ENCODE measurements around the gene PAQR8.

Gene PAQR8

GRCh38 chr6:52361945-52362442, at the start of gene PAQR8:
Gene PAQR8, plus strand, starts transcription at chr6:52362151. Its CDS starts 41,063 bp downstream, at chr6:52403214.
- Histone ChIP-seq H3K4me3 (ENCODE audit: low read length) (peak within 1 kb of the TSS; percentile 90), H3K4me1 (ENCODE audit: insufficient read depth, low read length) (peaks cover 4% of the 10 kb centered on the region; the same call in 1 of the 2 replicates), H3K27me3 (ENCODE audit: insufficient read depth, low read length) (peaks cover 32% of the 10 kb centered on the region), H3K9ac (ENCODE audit: low read depth, low read length) (peak within 1 kb of the TSS; percentile 81; the same call in 1 of the 2 replicates), H3K27ac (ENCODE audit: low read length) (no peak within 1 kb of the TSS), H3K9me3 (ENCODE audit: insufficient read depth, low read depth, low read length) (no peaks in the 10 kb centered on the region), H3K36me3 (ENCODE audit: insufficient read depth, low read depth, low read length) (no peaks in the 10 kb centered on the region)

GRCh38 chr6:52312461-52312860, 49.5 kb upstream of the PAQR8 start:
- H3K4me1 ChIP-seq (ENCODE audit: insufficient read depth, low read length) = no peaks in the 10 kb centered on the region; the same call in 1 of the 2 replicates
- no peak overlapping the region for H3K27ac ChIP-seq (ENCODE audit: low read length)

GRCh38 chr6:52314752-52315151, 47.2 kb upstream of the PAQR8 start:
- H3K4me1 ChIP-seq (ENCODE audit: insufficient read depth, low read length) = no peaks in the 10 kb centered on the region
- H3K27ac ChIP-seq (ENCODE audit: low read length) = no peak overlapping the region

More at GRCh38 chr6:52312461-52312860, 49.5 kb upstream of the PAQR8 start:
- Histone ChIP-seq H3K9ac (ENCODE audit: low read depth, low read length) (no peak overlapping the region), H3K27me3 (ENCODE audit: insufficient read depth, low read length) (no peaks in the 10 kb centered on the region), H3K36me3 (ENCODE audit: insufficient read depth, low read depth, low read length) (no peaks in the 10 kb centered on the region), H3K4me3 (ENCODE audit: low read length) (no peak overlapping the region), H3K9me3 (ENCODE audit: insufficient read depth, low read depth, low read length) (no peaks in the 10 kb centered on the region)

GRCh38 chr6:52317211-52317610, 44.7 kb upstream of the PAQR8 start:
- Histone ChIP-seq H3K27me3 (ENCODE audit: insufficient read depth, low read length) (no peaks in the 10 kb centered on the region), H3K36me3 (ENCODE audit: insufficient read depth, low read depth, low read length) (no peaks in the 10 kb centered on the region), H3K9ac (ENCODE audit: low read depth, low read length) (no peak overlapping the region), H3K4me3 (ENCODE audit: low read length) (no peak overlapping the region), H3K4me1 (ENCODE audit: insufficient read depth, low read length) (no peaks in the 10 kb centered on the region), H3K9me3 (ENCODE audit: insufficient read depth, low read depth, low read length) (no peaks in the 10 kb centered on the region), H3K27ac (ENCODE audit: low read length) (no peak overlapping the region)

More at GRCh38 chr6:52314752-52315151, 47.2 kb upstream of the PAQR8 start:
- Histone ChIP-seq H3K27me3 (ENCODE audit: insufficient read depth, low read length) (no peaks in the 10 kb centered on the region), H3K36me3 (ENCODE audit: insufficient read depth, low read depth, low read length) (no peaks in the 10 kb centered on the region), H3K9me3 (ENCODE audit: insufficient read depth, low read depth, low read length) (no peaks in the 10 kb centered on the region), H3K9ac (ENCODE audit: low read depth, low read length) (no peak overlapping the region), H3K4me3 (ENCODE audit: low read length) (no peak overlapping the region)

GRCh38 chr6:52317841-52318581, 43.9 kb upstream of the PAQR8 start:
- H3K4me3 ChIP-seq (ENCODE audit: low read length) = no peak overlapping the region
- H3K36me3 ChIP-seq (ENCODE audit: insufficient read depth, low read depth, low read length) = no peaks in the 10 kb centered on the region
- no peaks in the 10 kb centered on the region for H3K4me1 ChIP-seq (ENCODE audit: insufficient read depth, low read length)
- no peaks in the 10 kb centered on the region for H3K9me3 ChIP-seq (ENCODE audit: insufficient read depth, low read depth, low read length)
- H3K9ac ChIP-seq (ENCODE audit: low read depth, low read length) = no peak overlapping the region
- no peak overlapping the region for H3K27ac ChIP-seq (ENCODE audit: low read length)
- H3K27me3 ChIP-seq (ENCODE audit: insufficient read depth, low read length) = no peaks in the 10 kb centered on the region

- no peak overlapping the region for H3K27ac ChIP-seq (ENCODE audit: low read length)
- H3K9ac ChIP-seq (ENCODE audit: low read depth, low read length) = no peak overlapping the region
These were observed 37.8 kb upstream of the PAQR8 start for GRCh38 chr6:52324189-52324588.

GRCh38 chr6:52325695-52326471, 36.1 kb upstream of the PAQR8 start:
- H3K9me3 ChIP-seq (ENCODE audit: insufficient read depth, low read depth, low read length) = no peaks in the 10 kb centered on the region
- H3K4me3 ChIP-seq (ENCODE audit: low read length) = peak overlapping the region; percentile 42
- no peaks in the 10 kb centered on the region for H3K36me3 ChIP-seq (ENCODE audit: insufficient read depth, low read depth, low read length)
- H3K9ac ChIP-seq (ENCODE audit: low read depth, low read length) = peak overlapping the region; percentile 26; the same call in 1 of the 2 replicates
- peaks cover 5% of the 10 kb centered on the region; the same call in 1 of the 2 replicates for H3K27me3 ChIP-seq (ENCODE audit: insufficient read depth, low read length)
- no peak overlapping the region for H3K27ac ChIP-seq (ENCODE audit: low read length)
- peaks cover 11% of the 10 kb centered on the region for H3K4me1 ChIP-seq (ENCODE audit: insufficient read depth, low read length)

More at GRCh38 chr6:52324189-52324588, 37.8 kb upstream of the PAQR8 start:
- Histone ChIP-seq H3K9me3 (ENCODE audit: insufficient read depth, low read depth, low read length) (no peaks in the 10 kb centered on the region), H3K4me1 (ENCODE audit: insufficient read depth, low read length) (peaks cover 11% of the 10 kb centered on the region), H3K27me3 (ENCODE audit: insufficient read depth, low read length) (peaks cover 5% of the 10 kb centered on the region; the same call in 1 of the 2 replicates), H3K36me3 (ENCODE audit: insufficient read depth, low read depth, low read length) (no peaks in the 10 kb centered on the region), H3K4me3 (ENCODE audit: low read length) (no peak overlapping the region)

- peak overlapping the region; percentile 42 for H3K4me3 ChIP-seq (ENCODE audit: low read length)
- no peak overlapping the region for H3K27ac ChIP-seq (ENCODE audit: low read length)
These were observed 35.2 kb upstream of the PAQR8 start for GRCh38 chr6:52326540-52327364.

GRCh38 chr6:52328303-52328662, 33.7 kb upstream of the PAQR8 start:
- Histone ChIP-seq H3K4me1 (ENCODE audit: insufficient read depth, low read length) (peaks cover 11% of the 10 kb centered on the region), H3K9me3 (ENCODE audit: insufficient read depth, low read depth, low read length) (no peaks in the 10 kb centered on the region), H3K27me3 (ENCODE audit: insufficient read depth, low read length) (peaks cover 5% of the 10 kb centered on the region; the same call in 1 of the 2 replicates), H3K4me3 (ENCODE audit: low read length) (no peak overlapping the region), H3K36me3 (ENCODE audit: insufficient read depth, low read depth, low read length) (no peaks in the 10 kb centered on the region), H3K9ac (ENCODE audit: low read depth, low read length) (no peak overlapping the region), H3K27ac (ENCODE audit: low read length) (no peak overlapping the region)

More at GRCh38 chr6:52326540-52327364, 35.2 kb upstream of the PAQR8 start:
- Histone ChIP-seq H3K27me3 (ENCODE audit: insufficient read depth, low read length) (peaks cover 5% of the 10 kb centered on the region; the same call in 1 of the 2 replicates), H3K9ac (ENCODE audit: low read depth, low read length) (peak overlapping the region; percentile 26; the same call in 1 of the 2 replicates), H3K9me3 (ENCODE audit: insufficient read depth, low read depth, low read length) (no peaks in the 10 kb centered on the region), H3K36me3 (ENCODE audit: insufficient read depth, low read depth, low read length) (no peaks in the 10 kb centered on the region), H3K4me1 (ENCODE audit: insufficient read depth, low read length) (peaks cover 11% of the 10 kb centered on the region)

GRCh38 chr6:52328729-52329128, 33.2 kb upstream of the PAQR8 start:
- no peak overlapping the region for H3K27ac ChIP-seq (ENCODE audit: low read length)

GRCh38 chr6:52330470-52330869, 31.5 kb upstream of the PAQR8 start:
- H3K4me1 ChIP-seq (ENCODE audit: insufficient read depth, low read length) = peaks cover 11% of the 10 kb centered on the region

More at GRCh38 chr6:52328729-52329128, 33.2 kb upstream of the PAQR8 start:
- H3K9me3 ChIP-seq (ENCODE audit: insufficient read depth, low read depth, low read length) = no peaks in the 10 kb centered on the region
- peaks cover 5% of the 10 kb centered on the region; the same call in 1 of the 2 replicates for H3K27me3 ChIP-seq (ENCODE audit: insufficient read depth, low read length)
- peaks cover 11% of the 10 kb centered on the region for H3K4me1 ChIP-seq (ENCODE audit: insufficient read depth, low read length)
- no peaks in the 10 kb centered on the region for H3K36me3 ChIP-seq (ENCODE audit: insufficient read depth, low read depth, low read length)
- H3K4me3 ChIP-seq (ENCODE audit: low read length) = no peak overlapping the region
- H3K9ac ChIP-seq (ENCODE audit: low read depth, low read length) = no peak overlapping the region

More at GRCh38 chr6:52330470-52330869, 31.5 kb upstream of the PAQR8 start:
- no peaks in the 10 kb centered on the region for H3K36me3 ChIP-seq (ENCODE audit: insufficient read depth, low read depth, low read length)
- H3K27ac ChIP-seq (ENCODE audit: low read length) = no peak overlapping the region
- H3K9ac ChIP-seq (ENCODE audit: low read depth, low read length) = no peak overlapping the region
- no peak overlapping the region for H3K4me3 ChIP-seq (ENCODE audit: low read length)
- no peaks in the 10 kb centered on the region for H3K9me3 ChIP-seq (ENCODE audit: insufficient read depth, low read depth, low read length)
- H3K27me3 ChIP-seq (ENCODE audit: insufficient read depth, low read length) = no peaks in the 10 kb centered on the region
